ENCODE results near the gene SLC7A10. TPM values are rescaled to one million over a fixed set of nuclear protein-coding genes. Genes with fewer than 3 reads are reported as not detected.

Gene SLC7A10
- total RNA-seq, 1 donor from 2014 or later, result 5.4 TPM

GRCh38 chr19:33219261-33219815 lies 6.3 kb downstream of the SLC7A10 start:
- Histone ChIP-seq H3K4me1 (no peaks in the 10 kb centered on the region), H3K27ac (no peak overlapping the region), H3K36me3 (no peaks in the 10 kb centered on the region), H3K27me3 (peaks cover 2% of the 10 kb centered on the region), H3K9me3 (no peaks in the 10 kb centered on the region), H3K4me3 (no peak overlapping the region)
- no peak for DNase-seq (ENCODE audit: extremely low spot score in 2 of 2)
- intact Hi-C loops (cut with DNase I), result no loop called here
- no peak for TF ChIP-seq POLR2AphosphoS5 (IDR thresholded peaks at IDR 0.05; ENCODE audit: insufficient read depth in 1 of 2, low read depth in 1 of 2)
- no peak for TF ChIP-seq CTCF (IDR thresholded peaks at IDR 0.05)
- no peak for TF ChIP-seq POLR2A (IDR thresholded peaks at IDR 0.05)

DNA sequence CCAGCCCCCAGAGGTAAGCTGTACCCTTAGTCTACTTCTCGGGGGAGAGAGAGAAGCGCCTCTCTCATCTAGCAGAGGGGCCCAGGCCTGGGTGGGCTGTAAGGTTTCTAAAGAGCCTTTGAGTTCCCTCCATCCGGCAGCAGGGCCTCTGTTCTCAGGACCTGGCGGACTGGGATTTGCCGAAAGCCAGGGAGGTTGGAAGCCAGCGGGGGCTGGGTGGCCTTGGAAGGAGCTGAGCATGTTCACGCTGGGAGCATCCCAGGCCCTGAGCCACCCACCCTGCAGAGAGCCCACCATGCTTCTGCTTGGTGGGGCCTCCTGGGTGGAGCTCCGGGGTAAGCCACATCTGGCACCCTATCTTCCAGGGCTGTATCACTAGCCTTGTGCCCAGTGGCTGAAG lies 7.8 kb downstream of the SLC7A10 start:
- Histone ChIP-seq H3K27ac (no peak overlapping the region), H3K27me3 (no peaks in the 10 kb centered on the region), H3K4me3 (no peak overlapping the region), H3K9me3 (no peaks in the 10 kb centered on the region), H3K4me1 (no peaks in the 10 kb centered on the region), H3K36me3 (no peaks in the 10 kb centered on the region)
- intact Hi-C loops (cut with DNase I), result no loop called here
- TF ChIP-seq CTCF (IDR thresholded peaks at IDR 0.05) (no peak), POLR2A (IDR thresholded peaks at IDR 0.05) (no peak), POLR2AphosphoS5 (IDR thresholded peaks at IDR 0.05; ENCODE audit: insufficient read depth in 1 of 2, low read depth in 1 of 2) (no peak)
- DNase-seq (ENCODE audit: extremely low spot score in 2 of 2), result no peak

DNA sequence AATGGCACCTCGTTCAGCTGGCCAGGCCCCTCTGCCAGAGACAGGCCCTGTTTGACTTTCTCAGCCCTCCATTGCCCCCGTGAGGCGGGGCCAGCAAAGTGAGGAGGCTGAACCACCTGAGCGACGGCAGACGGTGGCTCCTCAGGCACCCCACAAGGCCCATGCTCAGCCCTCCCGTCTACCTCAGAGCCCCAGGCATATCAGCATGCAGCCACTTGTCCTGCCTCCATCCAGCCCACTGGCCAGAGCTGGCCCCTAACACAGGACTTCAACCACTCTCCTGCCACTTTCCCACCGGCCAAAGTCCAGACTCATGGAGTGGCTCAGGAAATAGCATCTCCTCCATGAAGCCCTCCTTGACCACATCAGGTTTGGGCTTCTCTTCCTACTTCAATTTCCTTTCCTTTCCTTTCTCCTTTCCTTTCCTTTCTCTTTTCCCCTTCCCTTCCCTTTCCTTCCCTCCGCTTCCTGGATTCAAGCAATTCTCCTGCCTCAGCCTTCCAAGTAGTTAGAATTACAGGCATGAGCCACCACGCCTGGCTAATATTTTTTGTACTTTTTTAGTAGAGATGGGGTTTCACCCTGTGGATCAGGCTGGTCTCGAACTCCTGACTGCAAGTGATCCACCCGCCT lies 9.3 kb downstream of the SLC7A10 start:
- no peak overlapping the region for H3K27ac ChIP-seq

DNA sequence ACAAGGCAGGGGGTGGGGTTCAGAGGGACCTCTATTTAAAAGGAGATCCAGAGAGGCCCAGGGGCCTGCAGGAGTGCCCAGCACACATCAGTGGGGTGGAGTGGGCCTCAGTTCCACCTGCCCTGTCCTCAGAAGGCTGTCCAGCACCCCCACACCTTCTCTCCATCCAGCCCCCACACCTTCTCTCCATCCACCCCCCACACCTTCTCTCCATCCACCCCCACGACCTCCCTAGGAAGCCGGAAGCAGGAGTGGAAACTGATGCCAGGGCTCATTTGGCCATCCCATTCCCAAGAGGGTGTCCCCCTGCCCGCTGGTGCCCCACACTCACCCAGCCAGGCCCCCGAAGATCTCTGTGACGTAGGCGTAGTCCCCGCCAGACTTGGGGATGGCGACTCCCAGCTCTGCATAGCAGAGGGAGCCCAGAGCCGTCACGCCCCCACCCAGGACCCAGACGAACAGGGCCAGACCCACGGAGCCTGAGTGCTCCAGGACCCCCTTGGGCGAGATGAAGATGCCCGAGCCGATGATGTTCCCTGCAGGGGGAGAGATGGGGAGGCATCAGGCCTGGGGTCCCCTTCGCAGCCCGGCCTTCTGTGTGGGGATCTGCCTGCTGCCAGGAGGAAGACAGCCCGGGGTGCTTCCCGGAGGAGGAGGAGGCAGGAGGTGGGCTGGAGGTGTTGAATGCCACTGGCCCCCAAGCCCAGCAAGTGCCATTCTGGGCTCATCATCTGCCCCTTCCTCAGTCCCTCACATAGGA lies 10.0 kb downstream of the SLC7A10 start:
- H3K4me1 ChIP-seq, result no peaks in the 10 kb centered on the region
- no peak for DNase-seq (ENCODE audit: extremely low spot score in 2 of 2)
- no peaks in the 10 kb centered on the region for H3K27me3 ChIP-seq
- no peak overlapping the region for H3K4me3 ChIP-seq
- intact Hi-C loops (cut with DNase I), result no loop called here
- no peaks in the 10 kb centered on the region for H3K36me3 ChIP-seq
- TF ChIP-seq POLR2AphosphoS5 (IDR thresholded peaks at IDR 0.05; ENCODE audit: insufficient read depth in 1 of 2, low read depth in 1 of 2) (no peak), CTCF (IDR thresholded peaks at IDR 0.05) (no peak), POLR2A (IDR thresholded peaks at IDR 0.05) (no peak)
- H3K27ac ChIP-seq, result no peak overlapping the region
- no peaks in the 10 kb centered on the region for H3K9me3 ChIP-seq

More for the DNA sequence above, 9.3 kb downstream of the SLC7A10 start:
- Histone ChIP-seq H3K27me3 (no peaks in the 10 kb centered on the region), H3K9me3 (no peaks in the 10 kb centered on the region), H3K4me1 (no peaks in the 10 kb centered on the region), H3K36me3 (no peaks in the 10 kb centered on the region), H3K4me3 (no peak overlapping the region)
- intact Hi-C loops (cut with DNase I), result no loop called here
- TF ChIP-seq CTCF (IDR thresholded peaks at IDR 0.05), result no peak
- TF ChIP-seq POLR2A (IDR thresholded peaks at IDR 0.05), result no peak
- TF ChIP-seq POLR2AphosphoS5 (IDR thresholded peaks at IDR 0.05; ENCODE audit: insufficient read depth in 1 of 2, low read depth in 1 of 2), result no peak
- no peak for DNase-seq (ENCODE audit: extremely low spot score in 2 of 2)

GRCh38 chr19:33214596-33214995 lies 11.1 kb downstream of the SLC7A10 start:
- no peak overlapping the region for H3K27ac ChIP-seq
- no peak overlapping the region for H3K4me3 ChIP-seq
- no peaks in the 10 kb centered on the region for H3K4me1 ChIP-seq
- no peak for DNase-seq (ENCODE audit: extremely low spot score in 2 of 2)
- H3K9me3 ChIP-seq, result no peaks in the 10 kb centered on the region
- no peaks in the 10 kb centered on the region for H3K27me3 ChIP-seq
- TF ChIP-seq POLR2A (IDR thresholded peaks at IDR 0.05) (no peak), CTCF (IDR thresholded peaks at IDR 0.05) (no peak), POLR2AphosphoS5 (IDR thresholded peaks at IDR 0.05; ENCODE audit: insufficient read depth in 1 of 2, low read depth in 1 of 2) (no peak)
- intact Hi-C loops (cut with DNase I), result no loop called here
- H3K36me3 ChIP-seq, result no peaks in the 10 kb centered on the region

All from vagina (tissue), 2 donors.